Measurements from ENCODE around the gene SLC24A3.

GRCh38 chr20:19431316-19431700 is 218.9 kb downstream of the SLC24A3 start:
- no peak for TF ChIP-seq CTCF (IDR thresholded peaks at IDR 0.05)
- TF ChIP-seq EP300 (IDR thresholded peaks at IDR 0.05), result no peak
